Hepatocyte (in vitro differentiated cells): ENCODE measurements around the gene NBDY.
"Not testable (repeated sequence)": the region's sequence is repeated elsewhere in the genome, so short reads cannot be mapped to it uniquely, and the experiment has no call there.

ENCODE experiments used
- EZH2phosphoT487 ChIP-seq: fragments of 200-600 bp; sonication (generic); IDR thresholded peaks from one replicate; pipeline ENCODE4 v1.6.1; 2018; ENCODE audit warnings: antibody characterized with exemption, mild to moderate bottlenecking, low read depth, moderate library complexity; ENCODE audit not compliant: unreplicated experiment, severe bottlenecking
- TF ChIP-seq, protein P1 (sequence below): fragments of 200-600 bp; sonication (generic); IDR thresholded peaks from 2 replicates; pipeline ENCODE4 v1.5.1; 2016; ENCODE audit warnings: antibody characterized with exemption, mild to moderate bottlenecking; ENCODE audit not compliant: poor library complexity

DNA sequence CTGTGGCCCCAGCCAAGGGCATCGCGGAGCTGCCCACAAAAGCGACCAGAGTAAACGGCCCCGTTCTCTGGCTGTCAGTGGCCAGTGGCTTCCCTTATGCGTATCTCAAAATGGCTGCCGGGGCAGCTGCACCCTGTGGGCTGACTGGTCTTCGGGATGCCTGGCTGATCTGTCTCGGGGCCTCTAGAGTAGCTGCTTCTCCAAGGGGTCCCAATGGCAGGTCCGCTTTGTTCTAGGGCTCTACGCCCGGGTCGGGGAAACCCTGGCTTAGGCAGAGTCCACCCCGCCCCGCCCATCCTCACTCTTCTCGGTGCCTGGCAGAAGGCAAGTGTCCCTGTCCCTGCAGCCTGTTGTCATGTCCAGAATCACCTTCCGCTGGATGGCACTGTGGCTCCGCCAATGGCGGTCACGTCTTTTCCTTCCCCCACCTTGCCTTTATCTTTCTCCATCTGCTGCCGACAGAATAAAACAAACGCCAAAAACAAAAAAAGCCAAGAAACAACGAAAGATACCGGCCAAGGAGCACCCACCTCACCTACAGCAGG is 50.0 kb downstream of the NBDY start:
- TF ChIP-seq, protein P1, sequence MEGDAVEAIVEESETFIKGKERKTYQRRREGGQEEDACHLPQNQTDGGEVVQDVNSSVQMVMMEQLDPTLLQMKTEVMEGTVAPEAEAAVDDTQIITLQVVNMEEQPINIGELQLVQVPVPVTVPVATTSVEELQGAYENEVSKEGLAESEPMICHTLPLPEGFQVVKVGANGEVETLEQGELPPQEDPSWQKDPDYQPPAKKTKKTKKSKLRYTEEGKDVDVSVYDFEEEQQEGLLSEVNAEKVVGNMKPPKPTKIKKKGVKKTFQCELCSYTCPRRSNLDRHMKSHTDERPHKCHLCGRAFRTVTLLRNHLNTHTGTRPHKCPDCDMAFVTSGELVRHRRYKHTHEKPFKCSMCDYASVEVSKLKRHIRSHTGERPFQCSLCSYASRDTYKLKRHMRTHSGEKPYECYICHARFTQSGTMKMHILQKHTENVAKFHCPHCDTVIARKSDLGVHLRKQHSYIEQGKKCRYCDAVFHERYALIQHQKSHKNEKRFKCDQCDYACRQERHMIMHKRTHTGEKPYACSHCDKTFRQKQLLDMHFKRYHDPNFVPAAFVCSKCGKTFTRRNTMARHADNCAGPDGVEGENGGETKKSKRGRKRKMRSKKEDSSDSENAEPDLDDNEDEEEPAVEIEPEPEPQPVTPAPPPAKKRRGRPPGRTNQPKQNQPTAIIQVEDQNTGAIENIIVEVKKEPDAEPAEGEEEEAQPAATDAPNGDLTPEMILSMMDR, result not testable (repeated sequence)
- not testable (repeated sequence) for TF ChIP-seq EZH2phosphoT487
